LNCaP clone FGC (cell line): ENCODE results near the gene PPP1R15B.

Experiments
- DNase-seq: peaks from one replicate; pipeline ENCODE4 v3.0.0-alpha.2; 2011; ENCODE audit warnings: low read depth
- H3K4me3 ChIP-seq: 2 replicates; pipeline ENCODE4 v1.5.1; 2011; ENCODE audit warnings: mild to moderate bottlenecking, low read depth, low read length, control low read depth
- TF ChIP-seq, protein P1 (sequence below): IDR thresholded peaks from 2 replicates; pipeline ENCODE4 v1.5.1; 2012; ENCODE audit warnings: mild to moderate bottlenecking; ENCODE audit not compliant: control insufficient read depth, insufficient read depth; ENCODE audit errors: extremely low read depth

PPP1R15B gene

DNA sequence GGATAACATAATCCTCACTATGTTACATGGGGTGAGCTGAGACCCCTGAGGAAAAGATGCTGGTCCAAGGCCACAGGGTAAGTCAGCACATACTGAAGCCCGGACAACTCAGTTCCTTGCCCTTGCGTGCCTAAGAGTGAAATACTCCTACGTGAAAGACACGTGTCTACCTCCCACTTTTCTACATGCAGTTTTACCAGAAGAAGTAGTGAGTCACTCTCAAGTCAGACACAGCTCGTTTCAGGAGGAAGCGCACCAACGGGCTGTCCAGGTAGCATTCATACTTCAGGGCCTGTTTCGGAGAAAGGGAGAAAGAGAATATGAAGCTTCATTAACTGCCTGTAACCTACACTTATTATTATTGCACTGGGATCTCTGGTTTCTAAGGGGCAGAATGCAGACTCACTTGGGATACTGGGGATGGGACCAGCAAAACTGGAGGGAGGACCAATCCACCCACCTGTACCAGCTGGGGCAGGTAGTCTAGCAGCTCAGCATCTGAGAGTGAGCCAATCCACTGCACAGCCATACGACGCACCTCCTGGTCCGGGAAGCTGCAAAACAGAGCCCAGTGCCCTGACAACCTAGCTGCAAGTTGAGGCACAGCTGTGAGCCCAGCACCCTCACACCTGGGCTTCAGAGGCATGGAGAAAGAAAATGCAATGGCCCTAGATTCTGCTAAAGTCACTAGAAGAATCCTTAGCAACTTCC lies 32.4 kb upstream of the PPP1R15B start:
- H3K4me3 ChIP-seq = no peak overlapping the region
- DNase-seq = no peak
- TF ChIP-seq, protein P1, sequence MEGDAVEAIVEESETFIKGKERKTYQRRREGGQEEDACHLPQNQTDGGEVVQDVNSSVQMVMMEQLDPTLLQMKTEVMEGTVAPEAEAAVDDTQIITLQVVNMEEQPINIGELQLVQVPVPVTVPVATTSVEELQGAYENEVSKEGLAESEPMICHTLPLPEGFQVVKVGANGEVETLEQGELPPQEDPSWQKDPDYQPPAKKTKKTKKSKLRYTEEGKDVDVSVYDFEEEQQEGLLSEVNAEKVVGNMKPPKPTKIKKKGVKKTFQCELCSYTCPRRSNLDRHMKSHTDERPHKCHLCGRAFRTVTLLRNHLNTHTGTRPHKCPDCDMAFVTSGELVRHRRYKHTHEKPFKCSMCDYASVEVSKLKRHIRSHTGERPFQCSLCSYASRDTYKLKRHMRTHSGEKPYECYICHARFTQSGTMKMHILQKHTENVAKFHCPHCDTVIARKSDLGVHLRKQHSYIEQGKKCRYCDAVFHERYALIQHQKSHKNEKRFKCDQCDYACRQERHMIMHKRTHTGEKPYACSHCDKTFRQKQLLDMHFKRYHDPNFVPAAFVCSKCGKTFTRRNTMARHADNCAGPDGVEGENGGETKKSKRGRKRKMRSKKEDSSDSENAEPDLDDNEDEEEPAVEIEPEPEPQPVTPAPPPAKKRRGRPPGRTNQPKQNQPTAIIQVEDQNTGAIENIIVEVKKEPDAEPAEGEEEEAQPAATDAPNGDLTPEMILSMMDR = no peak

DNA sequence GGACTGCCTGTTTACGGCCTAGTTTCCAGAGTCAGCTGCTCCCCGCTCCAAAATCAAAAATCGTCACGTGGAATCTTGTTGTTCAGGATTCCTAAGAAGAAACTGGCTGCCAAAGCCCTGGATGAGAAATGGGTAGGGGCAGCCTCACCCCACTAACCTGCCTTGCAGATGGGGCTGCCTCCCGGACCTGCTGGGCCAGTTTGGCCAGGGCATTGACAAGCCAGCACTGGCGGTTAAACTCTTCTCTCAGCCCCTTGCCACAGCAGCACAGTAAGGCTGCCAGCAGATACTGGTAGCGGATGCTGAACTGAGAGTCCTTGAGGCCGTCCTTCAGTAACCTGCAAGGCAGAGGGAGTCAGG lies 31.6 kb upstream of the PPP1R15B start:
- no peak overlapping the region for H3K4me3 ChIP-seq
- peak; percentile 78 for DNase-seq
- TF ChIP-seq, protein P1 = no peak

DNA sequence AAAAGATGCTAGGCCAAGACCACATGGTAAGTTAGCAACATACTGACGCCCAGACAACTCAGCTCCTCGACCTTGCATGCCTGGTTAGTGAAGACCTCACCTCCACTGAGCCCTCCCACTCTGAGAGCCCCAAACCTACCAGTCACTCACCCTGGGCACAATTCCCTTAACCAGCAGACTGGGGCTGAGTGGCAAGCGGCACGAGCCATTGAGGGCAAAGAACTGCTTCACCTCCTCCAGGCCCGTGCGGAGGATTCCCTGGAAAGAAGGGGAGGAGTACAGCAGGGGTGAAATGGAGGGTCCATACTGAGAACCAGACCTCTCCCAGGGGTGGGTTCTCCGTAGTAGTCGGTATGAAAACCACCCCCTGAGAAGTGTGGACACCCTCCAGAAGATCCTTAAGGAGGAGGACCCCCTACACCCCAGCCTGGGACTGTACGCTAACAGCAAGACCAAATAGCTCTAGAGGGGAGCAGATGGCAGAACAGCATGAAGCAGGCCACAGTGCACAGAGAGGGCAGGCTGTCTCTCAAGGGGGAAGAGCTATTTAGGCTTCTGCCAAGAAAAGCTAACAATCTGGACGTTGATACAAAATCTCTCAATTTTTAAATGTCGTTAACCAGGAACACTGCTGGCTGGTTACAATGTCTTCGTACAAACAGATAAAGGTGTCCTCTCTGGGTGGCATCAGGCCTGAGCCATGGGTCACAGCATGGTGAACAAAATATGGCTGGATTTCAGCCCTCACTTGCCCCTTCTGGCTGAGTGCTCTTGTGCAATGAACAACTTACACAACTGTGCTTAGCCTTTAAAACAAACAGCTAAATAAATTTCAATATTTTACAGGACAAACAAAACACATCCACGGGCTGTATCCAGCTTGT lies 31.0 kb upstream of the PPP1R15B start:
- H3K4me3 ChIP-seq = no peak overlapping the region
- no peak for DNase-seq
- TF ChIP-seq, protein P1 = no peak

DNA sequence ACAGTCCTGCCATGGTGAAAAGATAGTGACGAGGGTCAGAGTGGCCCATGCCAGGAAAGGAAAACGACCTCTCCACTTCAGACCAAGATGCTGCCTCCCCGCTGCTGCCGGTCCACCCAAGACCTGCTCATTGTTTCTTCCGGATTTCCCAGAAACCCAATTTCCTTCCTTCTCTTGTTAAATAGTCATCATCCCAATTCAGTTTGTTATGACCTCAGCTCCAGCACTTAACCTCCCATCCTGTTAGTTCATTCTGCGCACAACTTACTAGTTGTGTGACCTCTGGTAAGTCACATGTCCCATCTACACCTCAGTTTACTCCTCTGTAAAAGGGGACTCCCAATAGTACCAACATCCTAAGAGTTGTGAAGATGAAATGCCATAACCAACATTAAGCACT lies 29.9 kb upstream of the PPP1R15B start:
- DNase-seq = no peak
- H3K4me3 ChIP-seq = no peak overlapping the region
- TF ChIP-seq, protein P1 = no peak

DNA sequence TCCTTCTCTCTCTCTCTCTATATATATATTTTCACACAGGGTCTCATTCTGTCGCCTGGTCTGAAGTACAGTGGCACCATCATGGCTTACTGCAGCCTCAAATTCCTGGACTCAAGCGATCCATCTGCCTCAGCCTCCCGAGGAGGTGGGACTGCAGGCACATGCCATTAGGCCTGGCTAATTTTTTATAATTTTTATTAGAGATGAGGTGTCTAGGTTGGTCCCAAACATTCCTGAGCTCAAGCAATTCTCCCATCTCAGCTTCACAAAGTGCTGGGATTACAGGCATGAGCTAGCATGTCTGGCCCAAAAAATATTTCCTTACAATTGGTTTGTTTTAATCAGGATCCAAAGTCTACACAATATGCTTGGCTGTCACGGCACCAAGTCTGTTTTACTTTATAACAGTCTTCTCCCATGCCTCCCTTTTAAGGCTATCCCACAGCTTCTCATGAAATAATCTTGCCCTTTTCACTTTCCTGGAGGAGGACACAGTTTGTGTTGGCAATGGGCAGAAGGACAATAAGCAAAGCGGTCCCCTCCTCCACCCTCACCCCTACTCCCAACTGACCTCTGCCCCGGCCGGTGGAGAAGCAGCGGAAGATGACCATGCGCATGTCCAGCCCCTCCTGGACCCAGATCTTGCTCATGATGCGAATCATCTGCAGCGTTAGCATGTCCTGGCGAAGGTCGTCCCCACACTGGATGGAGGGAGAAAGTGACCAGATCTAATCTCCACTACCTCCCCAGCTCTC lies 28.2 kb upstream of the PPP1R15B start:
- no peak overlapping the region for H3K4me3 ChIP-seq
- TF ChIP-seq, protein P1 = no peak
- DNase-seq = no peak

DNA sequence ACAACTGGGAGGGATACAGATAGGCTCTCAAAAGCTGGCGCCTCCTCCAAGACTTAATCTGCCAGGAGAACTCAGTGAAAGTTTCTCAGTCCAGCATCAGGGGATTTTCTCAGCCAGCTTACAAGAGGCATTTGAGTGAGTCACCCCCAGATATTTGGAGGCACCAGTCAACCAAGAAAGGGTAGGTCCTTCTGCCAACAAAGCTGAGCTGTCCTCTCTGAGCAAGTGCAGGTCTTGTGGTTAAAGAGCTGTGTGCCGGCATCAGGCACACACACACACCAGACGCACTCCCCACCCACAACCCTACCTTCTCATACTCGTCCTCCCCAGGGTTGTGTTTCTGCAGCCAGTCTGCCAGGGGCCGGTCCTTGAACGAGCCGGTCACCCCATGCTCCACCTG lies 27.0 kb upstream of the PPP1R15B start:
- no peak overlapping the region for H3K4me3 ChIP-seq
- DNase-seq = no peak
- TF ChIP-seq, protein P1 = no peak
